GM21825 (cell line): Measurements from ENCODE around the gene RGS12.

ENCODE experiments used
- ATAC-seq: cut with Tn5 transposase; IDR thresholded peaks from one replicate; pipeline ENCODE4 v1.9.1; 2021; ENCODE audit warnings: mild to moderate bottlenecking, moderate library complexity; ENCODE audit not compliant: unreplicated experiment

RGS12 gene

DNA sequence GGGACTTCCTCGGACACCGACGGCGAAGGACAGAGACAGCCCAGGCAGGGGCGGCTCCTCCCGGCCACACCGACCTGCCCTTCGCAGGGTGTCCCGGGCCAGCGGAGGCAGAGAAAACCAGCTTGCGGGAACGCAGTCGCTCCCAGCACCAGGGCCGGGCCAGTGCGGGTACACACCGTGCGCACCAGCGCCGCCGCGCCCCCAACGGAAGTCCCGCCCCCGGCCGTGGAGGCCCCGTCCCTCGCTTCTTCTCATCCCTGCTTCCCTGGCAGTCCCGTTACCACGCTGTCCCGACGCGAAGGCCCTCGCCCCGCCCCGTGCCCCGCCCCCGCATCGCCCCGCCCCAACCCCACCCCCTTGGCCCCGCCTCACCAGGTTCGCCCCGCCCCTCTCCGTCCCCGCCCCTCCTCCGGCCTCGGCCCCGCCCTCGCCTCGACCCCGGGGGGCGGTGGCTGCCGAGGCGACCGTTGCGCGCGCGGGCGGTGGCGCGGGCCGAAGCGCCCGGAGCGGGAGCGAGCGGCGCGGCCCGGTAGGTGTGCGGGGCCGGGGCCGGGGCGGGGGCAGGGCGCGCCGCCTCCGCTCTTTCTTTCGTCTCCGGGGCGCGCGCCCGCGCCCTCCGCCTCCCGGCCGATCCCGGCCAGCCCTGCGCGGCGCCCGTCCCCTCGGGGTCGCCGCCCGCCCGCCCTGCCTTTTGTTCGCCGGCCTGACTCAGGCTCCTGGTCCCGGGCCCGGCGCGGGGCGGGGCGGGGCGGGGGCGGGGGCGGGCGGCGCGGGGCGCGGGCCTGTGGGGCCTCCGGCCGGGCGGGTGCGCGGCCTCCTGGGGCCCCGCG, at the start of gene RGS12:
RGS12 (plus strand) TSS at position 451 of the 830 bp plus-strand sequence. CDS start 23,150 bp downstream, outside the sequence.
- ATAC-seq, result peak; percentile 79

DNA sequence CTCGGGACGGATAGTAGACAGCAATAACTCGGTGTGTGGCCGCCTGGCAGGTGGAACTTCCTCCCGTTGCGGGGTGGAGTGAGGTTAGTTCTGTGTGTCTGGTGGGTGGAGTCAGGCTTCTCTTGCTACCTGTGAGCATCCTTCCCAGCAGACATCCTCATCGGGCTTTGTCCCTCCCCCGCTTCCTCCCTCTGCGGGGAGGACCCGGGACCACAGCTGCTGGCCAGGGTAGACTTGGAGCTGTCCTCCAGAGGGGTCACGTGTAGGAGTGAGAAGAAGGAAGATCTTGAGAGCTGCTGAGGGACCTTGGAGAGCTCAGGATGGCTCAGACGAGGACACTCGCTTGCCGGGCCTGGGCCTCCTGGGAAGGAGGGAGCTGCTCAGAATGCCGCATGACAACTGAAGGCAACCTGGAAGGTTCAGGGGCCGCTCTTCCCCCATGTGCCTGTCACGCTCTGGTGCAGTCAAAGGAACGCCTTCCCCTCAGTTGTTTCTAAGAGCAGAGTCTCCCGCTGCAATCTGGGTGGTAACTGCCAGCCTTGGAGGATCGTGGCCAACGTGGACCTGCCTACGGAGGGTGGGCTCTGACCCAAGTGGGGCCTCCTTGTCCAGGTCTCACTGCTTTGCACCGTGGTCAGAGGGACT, 49.6 kb upstream of the RGS12 start:
- ATAC-seq, result no peak

GRCh38 chr4:3244002-3244401, 48.8 kb upstream of the RGS12 start:
- ATAC-seq, result no peak

DNA sequence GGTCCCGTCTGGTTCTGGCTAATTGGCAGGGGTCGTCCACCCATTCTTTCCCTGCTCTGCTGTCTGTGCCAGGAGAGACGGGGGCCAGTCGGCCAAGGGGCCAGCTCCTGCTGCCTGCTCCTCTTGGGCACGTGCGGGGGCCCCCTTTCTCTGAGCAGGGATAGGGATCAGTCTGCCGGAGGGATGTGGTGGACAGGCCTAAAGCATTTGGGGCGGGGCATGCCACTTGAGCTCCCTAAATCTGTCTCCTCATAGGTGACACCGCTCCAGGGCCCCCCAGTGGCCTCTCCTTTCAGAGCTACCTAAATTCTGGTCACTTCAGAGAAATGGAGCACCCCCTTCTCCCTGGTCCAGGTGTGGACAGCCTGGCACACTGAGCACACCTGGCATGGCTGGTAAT, 48.1 kb upstream of the RGS12 start:
- ATAC-seq, result no peak

DNA sequence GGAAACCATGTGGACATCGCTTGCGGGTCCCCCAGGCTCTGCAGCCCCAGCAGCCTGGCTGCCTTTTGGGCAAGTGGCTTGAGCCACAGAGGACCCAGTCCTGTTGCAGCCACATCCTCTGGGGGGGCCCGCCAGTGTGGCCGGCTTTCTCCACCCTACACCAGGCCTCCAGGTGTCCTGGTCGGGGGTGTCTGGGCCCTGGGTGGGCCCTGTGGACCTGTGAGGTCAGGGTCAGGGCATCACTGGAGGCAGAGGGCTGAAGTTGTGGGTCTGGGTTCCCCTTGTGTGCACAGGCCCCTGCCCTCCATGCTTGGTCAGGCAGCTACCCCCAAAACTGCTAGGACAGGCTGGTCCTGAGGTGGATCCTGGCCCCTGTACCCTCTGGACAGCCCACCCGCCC, 47.1 kb upstream of the RGS12 start:
- ATAC-seq, result no peak

DNA sequence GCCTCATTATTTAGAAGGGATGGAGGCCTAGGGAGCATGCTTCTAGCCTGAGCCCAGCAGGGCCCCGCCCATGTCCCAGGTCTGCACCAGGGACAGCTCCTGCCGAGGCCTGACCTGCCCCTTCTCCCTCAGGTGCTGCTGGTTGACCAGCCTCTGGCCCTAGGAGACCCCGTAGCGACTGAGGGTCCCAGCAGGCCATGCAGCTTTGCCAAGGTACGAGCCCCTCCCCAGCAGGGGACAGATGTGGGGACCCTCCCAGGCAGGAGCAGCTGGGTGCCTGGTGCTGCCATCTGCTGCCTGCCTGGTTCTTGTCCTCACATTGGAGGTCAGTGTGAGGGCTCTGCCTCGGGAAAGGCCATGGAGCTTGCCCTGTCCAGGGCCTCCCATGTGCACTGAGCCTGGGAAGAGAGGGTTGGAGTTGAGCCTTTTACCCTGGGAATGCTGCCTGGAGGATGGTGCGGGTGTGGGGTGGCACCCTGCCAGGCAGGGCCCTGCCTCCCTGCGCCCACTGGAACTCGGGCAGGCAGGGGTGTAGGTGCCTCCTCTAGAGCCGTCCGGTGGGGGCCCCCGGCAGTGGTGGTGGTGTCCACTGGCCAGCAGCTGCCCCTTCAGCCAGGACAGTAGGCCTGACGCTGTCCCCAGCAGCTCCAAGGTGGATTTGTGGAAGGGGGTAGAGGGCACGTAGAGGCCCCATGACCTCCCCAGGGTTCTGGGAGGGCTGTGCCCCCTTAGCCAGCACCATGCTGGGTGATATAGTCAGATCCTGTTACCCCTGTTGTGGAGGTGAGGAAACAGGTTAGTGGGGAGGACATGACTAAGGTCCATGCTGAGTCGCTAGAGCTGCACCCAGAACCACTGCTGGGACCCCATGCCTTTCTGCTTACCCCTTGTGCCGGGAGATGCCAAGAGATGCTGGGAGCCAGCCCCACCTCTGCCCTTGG, 46.1 kb upstream of the RGS12 start:
- no peak for ATAC-seq

DNA sequence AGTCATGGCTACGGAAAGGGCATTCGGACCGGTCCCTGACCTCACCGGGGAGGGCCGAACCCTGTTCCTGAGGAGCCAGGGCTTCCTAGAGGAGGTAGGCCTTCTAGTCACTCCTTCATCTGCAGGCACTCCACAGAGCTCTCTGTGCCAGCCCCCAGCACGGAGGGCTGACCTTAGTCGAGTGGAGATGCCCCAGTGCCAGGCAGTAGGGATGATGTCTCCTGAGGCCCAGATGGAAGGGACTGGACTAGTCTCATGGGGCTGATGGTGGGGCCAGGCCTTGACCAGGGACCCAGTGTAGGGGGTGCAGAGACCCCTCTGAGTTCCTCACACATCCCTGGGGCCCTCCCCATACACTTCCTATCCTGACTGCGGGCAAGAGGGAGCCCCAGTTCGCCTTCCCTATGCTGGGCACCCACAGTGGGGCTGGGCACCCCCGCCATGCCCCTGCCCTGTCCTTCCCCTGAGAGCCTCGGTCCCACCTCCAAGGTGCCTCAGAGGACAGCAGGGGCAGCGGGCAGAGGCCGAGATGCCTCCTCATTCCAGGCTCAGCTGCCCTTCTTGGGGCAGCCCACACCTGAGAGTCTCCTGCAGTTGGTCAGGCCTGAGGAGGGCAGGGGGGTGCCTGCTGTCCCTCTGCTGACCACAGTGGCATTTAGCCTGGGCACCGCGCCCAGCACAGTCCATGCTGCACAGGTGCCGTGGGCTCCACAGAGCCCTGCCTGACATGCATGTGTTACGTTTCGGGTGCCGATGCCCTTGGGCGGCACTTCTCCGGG, 45.2 kb upstream of the RGS12 start:
- no peak for ATAC-seq

DNA sequence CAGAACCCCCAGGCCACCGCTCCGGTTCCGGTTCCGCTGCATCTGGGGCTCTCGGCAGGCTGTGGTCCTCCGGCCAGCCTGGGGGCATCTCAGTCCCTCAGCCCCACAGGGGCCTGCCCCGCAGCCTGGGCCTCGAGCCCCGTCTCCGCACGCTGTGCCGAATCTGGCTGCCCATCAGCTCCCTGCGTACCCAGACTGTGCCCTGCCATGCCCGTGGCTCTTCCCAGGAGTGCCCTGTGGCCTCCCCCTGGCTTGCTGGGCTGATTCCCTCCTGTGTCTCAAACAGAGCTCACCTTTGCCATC, 44.7 kb upstream of the RGS12 start:
- no peak for ATAC-seq

DNA sequence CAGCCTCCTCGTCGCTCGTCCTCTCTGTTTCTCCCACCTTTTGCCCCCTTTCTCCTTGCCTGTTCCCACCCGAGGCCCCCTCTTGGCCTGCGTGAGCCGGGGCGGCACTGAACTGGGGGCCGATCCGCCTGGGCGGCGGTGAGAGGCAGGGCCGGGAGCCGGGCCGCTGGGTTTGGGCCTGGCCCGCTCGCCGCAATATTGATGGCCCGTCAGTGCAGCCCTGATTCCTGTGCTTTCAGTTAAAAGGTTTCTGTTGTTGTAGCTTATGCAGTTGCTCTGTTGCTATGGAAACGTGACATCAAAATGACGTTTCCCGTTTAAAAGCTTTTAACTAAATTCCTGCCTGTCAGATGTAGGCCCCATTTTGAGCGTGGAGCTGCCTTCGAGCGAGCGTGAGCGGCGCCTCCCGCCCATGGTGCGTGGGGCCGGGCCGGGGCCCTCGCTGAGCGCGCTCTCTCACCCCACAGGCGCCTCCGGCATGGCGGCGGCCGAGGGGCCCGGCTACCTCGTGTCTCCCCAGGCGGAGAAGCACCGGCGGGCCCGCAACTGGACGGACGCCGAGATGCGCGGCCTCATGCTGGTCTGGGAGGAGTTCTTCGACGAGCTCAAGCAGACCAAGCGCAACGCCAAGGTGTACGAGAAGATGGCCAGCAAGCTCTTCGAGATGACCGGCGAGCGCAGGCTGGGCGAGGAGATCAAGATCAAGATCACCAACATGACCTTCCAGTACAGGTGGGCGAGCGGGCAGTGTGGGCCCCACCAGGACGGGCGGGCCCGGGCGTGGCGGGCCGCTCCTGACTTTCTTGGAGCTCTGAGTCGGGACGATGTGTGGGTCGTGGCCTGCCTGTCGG, 43.8 kb upstream of the RGS12 start, which contains the start of gene MSANTD1:
MSANTD1 (plus strand) TSS at position 349 of the 851 bp plus-strand sequence; CDS start at position 413, 64 bp downstream.
- ATAC-seq, result no peak

DNA sequence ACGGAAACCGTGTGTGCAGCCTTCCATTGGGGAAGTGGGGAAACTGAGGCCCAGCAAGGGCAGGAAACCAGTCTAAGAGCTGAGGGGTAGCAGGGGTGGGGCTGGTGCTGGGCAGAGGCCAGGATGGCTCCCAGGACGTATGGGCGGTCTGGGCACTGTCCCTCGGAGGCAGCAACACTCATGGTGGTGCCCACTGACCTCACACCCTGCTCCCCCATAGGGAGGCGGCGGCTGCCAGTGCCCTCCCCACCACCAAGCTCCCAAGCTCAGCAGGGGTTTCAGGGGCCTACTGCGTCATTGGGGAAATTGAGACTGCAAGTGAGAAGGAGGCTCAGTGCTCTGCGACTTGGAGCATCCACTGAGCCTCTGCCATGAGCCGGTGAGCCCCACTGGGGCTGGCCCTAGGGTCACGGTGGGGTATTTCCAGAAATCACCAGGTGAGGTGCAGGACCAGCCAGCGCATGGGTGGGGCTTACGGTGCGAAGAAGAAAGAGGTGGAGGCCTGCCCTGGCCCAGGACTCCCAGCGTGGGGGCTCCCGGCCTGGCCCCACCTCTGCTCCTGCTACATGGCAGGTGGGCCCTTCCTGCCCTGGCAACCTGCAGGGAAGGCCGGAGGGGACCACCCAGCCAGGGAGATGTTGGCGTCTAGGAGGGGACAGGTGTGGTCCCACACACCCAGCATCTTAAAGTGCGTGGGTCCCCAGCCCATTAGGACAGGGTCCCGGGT, 42.9 kb upstream of the RGS12 start:
- ATAC-seq, result no peak

DNA sequence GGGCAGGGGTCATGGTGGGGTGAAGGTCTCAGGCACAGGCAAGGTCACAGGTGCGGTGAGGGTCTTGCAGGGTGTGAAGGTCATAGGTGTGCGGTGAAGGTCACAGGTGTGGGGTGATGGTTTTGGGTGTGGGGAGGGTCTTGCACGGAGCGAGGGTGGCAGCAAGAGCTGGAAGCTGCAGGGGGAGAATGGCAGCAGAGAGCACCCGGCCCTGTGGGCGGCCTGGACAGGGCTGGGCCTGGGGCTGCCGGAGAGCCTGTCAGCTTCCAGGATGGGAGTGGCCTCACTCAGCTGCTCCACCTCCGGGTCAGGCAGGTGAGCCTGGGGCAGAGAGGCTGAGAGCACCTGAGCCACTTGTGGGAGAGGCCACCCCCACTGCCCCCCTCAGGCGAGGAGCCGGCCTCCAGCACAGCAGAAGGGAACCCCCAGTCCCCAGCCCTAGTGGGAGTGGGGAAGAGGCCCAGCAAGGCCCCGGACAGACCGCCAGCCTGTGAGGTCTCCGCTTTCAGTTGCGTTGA, 42.3 kb upstream of the RGS12 start:
- no peak for ATAC-seq

GRCh38 chr4:3250956-3251690, 41.7 kb upstream of the RGS12 start:
- ATAC-seq, result no peak

DNA sequence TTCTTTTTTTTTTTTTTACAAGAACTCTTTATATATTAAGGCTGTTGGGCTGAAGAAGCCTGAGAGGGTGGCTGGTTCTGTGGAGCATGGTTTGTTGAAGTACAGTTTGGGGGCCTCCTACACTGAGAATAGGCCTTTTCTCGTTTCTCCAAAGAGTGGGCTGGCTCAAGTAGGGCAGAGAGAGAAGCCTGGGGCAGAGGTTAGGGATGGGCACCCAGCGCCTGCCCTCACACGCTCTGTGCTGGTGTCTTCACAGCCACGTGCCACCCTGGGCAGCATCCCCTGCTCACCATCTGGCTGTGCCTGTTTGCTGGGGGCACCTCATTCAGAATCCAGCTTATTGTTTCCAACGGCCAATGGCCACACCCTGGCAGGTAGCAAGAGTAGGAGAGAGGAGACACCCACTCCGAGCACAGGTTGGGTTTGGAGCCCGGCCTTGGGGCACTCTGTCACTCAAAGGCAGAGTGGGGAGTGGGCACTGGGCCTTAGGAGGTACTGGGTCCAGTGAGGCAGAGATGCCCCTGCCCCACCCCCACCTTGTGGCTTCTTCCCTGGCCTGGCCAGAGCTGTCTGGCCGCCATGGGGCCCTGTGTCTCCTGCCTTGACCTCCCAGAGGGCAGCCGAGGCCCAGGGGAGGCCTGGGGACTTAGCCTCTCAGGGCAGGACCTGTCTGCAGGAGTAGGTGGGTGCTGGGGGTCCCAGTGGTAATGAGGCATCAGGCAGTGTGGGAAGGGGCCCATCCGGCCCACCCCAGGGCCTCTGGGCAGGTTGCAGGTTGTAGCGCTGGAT, 40.9 kb upstream of the RGS12 start:
- ATAC-seq, result no peak

DNA sequence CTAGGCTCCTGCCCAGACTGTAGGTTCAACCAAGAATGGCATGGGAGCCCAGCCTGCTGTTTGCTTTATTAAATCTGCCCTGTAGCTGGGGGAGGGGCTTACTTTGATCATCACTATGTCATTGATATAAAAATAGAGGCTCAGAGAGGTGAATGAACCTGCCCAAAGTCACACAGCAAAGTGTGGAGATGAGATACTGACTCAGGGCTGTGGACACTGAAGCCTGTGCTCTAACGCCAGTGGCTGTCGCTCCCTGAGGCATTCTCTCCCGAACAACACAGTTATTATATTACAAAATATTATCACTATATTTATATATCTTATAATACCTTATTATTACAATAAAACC, 40.4 kb upstream of the RGS12 start:
- no peak for ATAC-seq

DNA sequence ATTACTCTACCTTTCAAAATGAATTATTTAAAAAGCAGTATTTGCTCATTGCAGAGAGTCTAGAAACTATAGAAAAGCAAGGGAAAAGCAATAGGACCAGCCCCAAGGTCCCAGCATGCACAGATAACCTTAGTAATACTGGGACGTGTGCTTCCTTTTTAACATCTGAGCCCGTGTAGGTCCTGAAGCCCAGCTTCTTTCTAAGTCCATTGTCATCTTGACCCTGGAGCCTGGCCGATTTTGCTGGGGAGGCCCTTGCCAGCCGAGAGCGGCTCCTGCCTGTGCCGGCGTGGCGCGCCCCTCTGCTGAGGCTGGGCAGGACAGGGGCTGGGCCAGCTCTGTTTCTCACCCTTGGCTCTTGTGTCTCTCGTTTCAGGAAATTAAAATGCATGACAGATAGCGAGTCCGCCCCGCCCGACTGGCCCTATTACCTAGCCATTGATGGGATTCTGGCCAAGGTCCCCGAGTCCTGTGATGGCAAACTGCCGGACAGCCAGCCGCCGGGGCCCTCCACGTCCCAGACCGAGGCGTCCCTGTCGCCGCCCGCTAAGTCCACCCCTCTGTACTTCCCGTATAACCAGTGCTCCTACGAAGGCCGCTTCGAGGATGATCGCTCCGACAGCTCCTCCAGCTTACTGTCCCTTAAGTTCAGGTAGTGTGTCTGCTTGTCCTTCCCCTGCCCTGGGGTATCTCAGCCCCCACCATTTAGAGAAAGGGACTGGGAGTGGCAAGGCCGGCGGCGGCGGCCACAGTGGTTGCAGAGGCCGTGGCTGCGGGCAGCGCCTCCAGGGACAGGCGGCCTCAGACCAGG, 39.8 kb upstream of the RGS12 start:
- no peak for ATAC-seq

GRCh38 chr4:3253808-3254207, 39.0 kb upstream of the RGS12 start:
- ATAC-seq, result no peak
